ENCODE results near the gene TH.
"Not testable (repeated sequence)": the region's sequence is repeated elsewhere in the genome, so short reads cannot be mapped to it uniquely, and the experiment has no call there.

TH gene

GRCh38 chr11:2126520-2127085 lies 45.0 kb downstream of the TH start:
- H3K4me2 ChIP-seq (ENCODE audit: low read length): no peak overlapping the region
- H3K36me3 ChIP-seq (ENCODE audit: insufficient read depth, low read length): no peaks in the 10 kb centered on the region
- no peak overlapping the region for H3K4me3 ChIP-seq (ENCODE audit: low read length)
- no peak overlapping the region for H3K9ac ChIP-seq (ENCODE audit: low read depth, low read length)
- H3K27me3 ChIP-seq (ENCODE audit: control insufficient read depth, insufficient read depth, low read length): no peaks in the 10 kb centered on the region
- peaks cover 16% of the 10 kb centered on the region for H3K4me1 ChIP-seq (ENCODE audit: control insufficient read depth, insufficient read depth, low read length)
- no peaks in the 10 kb centered on the region for H3K9me3 ChIP-seq (replicated peaks; ENCODE audit: low read length)

- not testable (repeated sequence) for H3K27me3 ChIP-seq (ENCODE audit: control insufficient read depth, insufficient read depth, low read length); H3K4me2 ChIP-seq (ENCODE audit: low read length); H3K36me3 ChIP-seq (ENCODE audit: insufficient read depth, low read length); H3K4me3 ChIP-seq (ENCODE audit: low read length); H3K9ac ChIP-seq (ENCODE audit: low read depth, low read length); H3K9me3 ChIP-seq (replicated peaks; ENCODE audit: low read length)
- peaks cover 16% of the 10 kb centered on the region for H3K4me1 ChIP-seq (ENCODE audit: control insufficient read depth, insufficient read depth, low read length)
Observed at GRCh38 chr11:2124736-2125484, 46.7 kb downstream of the TH start.

- H3K36me3 ChIP-seq (ENCODE audit: insufficient read depth, low read length): no peaks in the 10 kb centered on the region
- H3K9ac ChIP-seq (ENCODE audit: low read depth, low read length): no peak overlapping the region
- no peak overlapping the region for H3K4me2 ChIP-seq (ENCODE audit: low read length)
- H3K9me3 ChIP-seq (replicated peaks; ENCODE audit: low read length): no peaks in the 10 kb centered on the region
- peaks cover 12% of the 10 kb centered on the region for H3K27me3 ChIP-seq (ENCODE audit: control insufficient read depth, insufficient read depth, low read length)
- no peak overlapping the region for H3K4me3 ChIP-seq (ENCODE audit: low read length)
- H3K4me1 ChIP-seq (ENCODE audit: control insufficient read depth, insufficient read depth, low read length): peaks cover 16% of the 10 kb centered on the region
Observed at GRCh38 chr11:2123628-2123960, 48.0 kb downstream of the TH start.

GRCh38 chr11:2122907-2123627 lies 48.5 kb downstream of the TH start:
- no peak overlapping the region for H3K4me3 ChIP-seq (ENCODE audit: low read length)
- H3K9ac ChIP-seq (ENCODE audit: low read depth, low read length): peak overlapping the region; percentile 59
- peaks cover 12% of the 10 kb centered on the region for H3K27me3 ChIP-seq (ENCODE audit: control insufficient read depth, insufficient read depth, low read length)
- no peaks in the 10 kb centered on the region for H3K36me3 ChIP-seq (ENCODE audit: insufficient read depth, low read length)
- H3K4me2 ChIP-seq (ENCODE audit: low read length): peak overlapping the region; percentile 44
- no peaks in the 10 kb centered on the region for H3K9me3 ChIP-seq (replicated peaks; ENCODE audit: low read length)
- H3K4me1 ChIP-seq (ENCODE audit: control insufficient read depth, insufficient read depth, low read length): peaks cover 16% of the 10 kb centered on the region

GRCh38 chr11:2122222-2122906 lies 49.3 kb downstream of the TH start:
- Histone ChIP-seq H3K9me3 (replicated peaks; ENCODE audit: low read length) (no peaks in the 10 kb centered on the region), H3K27me3 (ENCODE audit: control insufficient read depth, insufficient read depth, low read length) (peaks cover 12% of the 10 kb centered on the region), H3K4me2 (ENCODE audit: low read length) (peak overlapping the region; percentile 44), H3K36me3 (ENCODE audit: insufficient read depth, low read length) (no peaks in the 10 kb centered on the region), H3K9ac (ENCODE audit: low read depth, low read length) (peak overlapping the region; percentile 59), H3K4me1 (ENCODE audit: control insufficient read depth, insufficient read depth, low read length) (peaks cover 16% of the 10 kb centered on the region), H3K4me3 (ENCODE audit: low read length) (no peak overlapping the region)

- Histone ChIP-seq H3K4me2 (ENCODE audit: low read length) (no peak overlapping the region), H3K27me3 (ENCODE audit: control insufficient read depth, insufficient read depth, low read length) (peaks cover 12% of the 10 kb centered on the region), H3K36me3 (ENCODE audit: insufficient read depth, low read length) (no peaks in the 10 kb centered on the region), H3K4me1 (ENCODE audit: control insufficient read depth, insufficient read depth, low read length) (peaks cover 16% of the 10 kb centered on the region), H3K9ac (ENCODE audit: low read depth, low read length) (no peak overlapping the region), H3K9me3 (replicated peaks; ENCODE audit: low read length) (peaks cover 3% of the 10 kb centered on the region), H3K4me3 (ENCODE audit: low read length) (no peak overlapping the region)
Observed at GRCh38 chr11:2121227-2122130, 50.1 kb downstream of the TH start.

- Histone ChIP-seq H3K4me1 (ENCODE audit: control insufficient read depth, insufficient read depth, low read length) (peaks cover 16% of the 10 kb centered on the region), H3K27me3 (ENCODE audit: control insufficient read depth, insufficient read depth, low read length) (peaks cover 12% of the 10 kb centered on the region), H3K4me3 (ENCODE audit: low read length) (no peak overlapping the region), H3K4me2 (ENCODE audit: low read length) (no peak overlapping the region), H3K9me3 (replicated peaks; ENCODE audit: low read length) (peaks cover 9% of the 10 kb centered on the region), H3K36me3 (ENCODE audit: insufficient read depth, low read length) (no peaks in the 10 kb centered on the region), H3K9ac (ENCODE audit: low read depth, low read length) (no peak overlapping the region)
Observed at GRCh38 chr11:2120359-2121100, 51.1 kb downstream of the TH start.

GRCh38 chr11:2118677-2119076 lies 52.9 kb downstream of the TH start:
- no peak overlapping the region for H3K4me2 ChIP-seq (ENCODE audit: low read length)
- no peak overlapping the region for H3K9ac ChIP-seq (ENCODE audit: low read depth, low read length)
- peaks cover 16% of the 10 kb centered on the region for H3K4me1 ChIP-seq (ENCODE audit: control insufficient read depth, insufficient read depth, low read length)
- H3K27me3 ChIP-seq (ENCODE audit: control insufficient read depth, insufficient read depth, low read length): peaks cover 12% of the 10 kb centered on the region
- H3K9me3 ChIP-seq (replicated peaks; ENCODE audit: low read length): peaks cover 9% of the 10 kb centered on the region
- no peak overlapping the region for H3K4me3 ChIP-seq (ENCODE audit: low read length)
- no peaks in the 10 kb centered on the region for H3K36me3 ChIP-seq (ENCODE audit: insufficient read depth, low read length)

- peaks cover 12% of the 10 kb centered on the region for H3K27me3 ChIP-seq (ENCODE audit: control insufficient read depth, insufficient read depth, low read length)
- H3K9ac ChIP-seq (ENCODE audit: low read depth, low read length): no peak overlapping the region
- H3K4me2 ChIP-seq (ENCODE audit: low read length): no peak overlapping the region
- H3K4me3 ChIP-seq (ENCODE audit: low read length): no peak overlapping the region
- H3K4me1 ChIP-seq (ENCODE audit: control insufficient read depth, insufficient read depth, low read length): no peaks in the 10 kb centered on the region
- H3K9me3 ChIP-seq (replicated peaks; ENCODE audit: low read length): peaks cover 9% of the 10 kb centered on the region
- no peaks in the 10 kb centered on the region for H3K36me3 ChIP-seq (ENCODE audit: insufficient read depth, low read length)
Observed at GRCh38 chr11:2116680-2117079, 54.9 kb downstream of the TH start.

- Histone ChIP-seq H3K9me3 (replicated peaks; ENCODE audit: low read length) (peaks cover 9% of the 10 kb centered on the region), H3K9ac (ENCODE audit: low read depth, low read length) (no peak overlapping the region), H3K4me3 (ENCODE audit: low read length) (no peak overlapping the region), H3K36me3 (ENCODE audit: insufficient read depth, low read length) (no peaks in the 10 kb centered on the region), H3K27me3 (ENCODE audit: control insufficient read depth, insufficient read depth, low read length) (peaks cover 7% of the 10 kb centered on the region), H3K4me2 (ENCODE audit: low read length) (no peak overlapping the region), H3K4me1 (ENCODE audit: control insufficient read depth, insufficient read depth, low read length) (no peaks in the 10 kb centered on the region)
Observed at GRCh38 chr11:2115308-2115707, 56.3 kb downstream of the TH start.
